Raji (cell line): ENCODE measurements around the gene CTH.

ENCODE experiments used
- POLR2A ChIP-seq: IDR thresholded peaks from 2 replicates; pipeline ENCODE4 v1.6.1; 2011; ENCODE audit warnings: low read depth, low read length, control low read depth; ENCODE audit not compliant: insufficient read depth

Gene CTH

GRCh38 chr1:70441392-70442035 lies 30.4 kb downstream of the CTH start:
- TF ChIP-seq POLR2A, result no peak

DNA sequence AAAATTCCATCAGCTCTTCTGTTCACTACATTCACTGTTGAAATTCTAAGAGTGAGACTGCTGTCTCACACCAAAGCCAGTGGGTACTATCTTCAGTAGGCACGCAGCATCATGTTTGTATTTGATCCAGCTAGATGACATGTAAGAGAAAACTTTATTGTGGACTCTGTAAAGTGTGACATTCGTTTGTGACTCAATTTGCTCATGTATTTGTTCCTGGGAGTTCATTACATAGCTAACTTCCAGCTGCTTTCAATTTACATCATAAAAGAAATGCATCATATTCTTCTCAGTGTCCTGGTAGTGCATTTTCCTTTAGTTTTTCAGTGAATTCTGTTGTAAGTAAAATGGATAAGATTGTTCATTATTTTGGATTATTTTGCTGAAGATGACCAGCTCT lies 31.4 kb downstream of the CTH start:
- no peak for TF ChIP-seq POLR2A

- no peak for TF ChIP-seq POLR2A
Measured at GRCh38 chr1:70443739-70444138, 32.7 kb downstream of the CTH start.

- TF ChIP-seq POLR2A, result no peak
Measured at GRCh38 chr1:70449049-70449448, 38.0 kb downstream of the CTH start.

- TF ChIP-seq POLR2A, result no peak
Measured at GRCh38 chr1:70455291-70455690, 44.2 kb downstream of the CTH start.

DNA sequence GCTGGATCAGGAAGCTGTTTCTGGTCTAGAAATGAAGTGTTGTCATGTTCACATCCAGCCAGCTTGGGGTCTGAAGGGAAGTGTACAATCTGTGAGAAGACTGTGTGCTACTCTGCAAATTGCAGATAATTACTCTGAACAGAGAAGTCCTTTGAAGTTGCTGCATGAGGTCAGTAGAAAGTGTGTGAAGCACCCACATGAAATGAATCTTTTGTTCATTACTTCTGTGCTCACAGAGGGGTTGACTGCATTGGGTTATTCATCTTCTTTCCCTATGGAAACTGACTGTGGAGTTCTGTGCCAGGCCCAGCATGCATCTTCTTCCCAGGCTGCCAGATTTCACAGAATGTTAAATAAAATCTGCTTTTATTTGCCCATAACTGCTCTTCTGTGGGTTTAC lies 47.1 kb downstream of the CTH start:
- no peak for TF ChIP-seq POLR2A

- no peak for TF ChIP-seq POLR2A
Measured at GRCh38 chr1:70459496-70460225, 48.6 kb downstream of the CTH start.

DNA sequence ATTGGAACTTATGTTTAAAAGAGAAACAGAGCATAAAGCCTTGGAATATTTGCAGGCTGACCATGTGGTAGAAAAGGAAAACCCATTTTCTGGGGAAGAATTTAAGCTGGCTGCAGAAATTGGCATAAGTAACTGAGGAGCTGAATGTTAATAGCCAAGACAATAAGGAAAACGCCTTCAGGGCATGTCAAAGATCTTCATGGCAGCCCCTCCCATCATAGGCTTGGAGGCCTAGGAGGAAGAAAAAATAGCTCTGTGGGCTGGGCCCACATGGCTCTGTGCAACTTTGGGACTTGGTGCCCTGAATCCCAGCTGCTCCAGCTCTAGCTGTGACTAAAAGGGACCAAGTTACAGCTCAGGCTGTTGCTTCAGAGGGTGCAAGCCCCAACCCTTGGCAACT lies 51.5 kb downstream of the CTH start:
- no peak for TF ChIP-seq POLR2A

DNA sequence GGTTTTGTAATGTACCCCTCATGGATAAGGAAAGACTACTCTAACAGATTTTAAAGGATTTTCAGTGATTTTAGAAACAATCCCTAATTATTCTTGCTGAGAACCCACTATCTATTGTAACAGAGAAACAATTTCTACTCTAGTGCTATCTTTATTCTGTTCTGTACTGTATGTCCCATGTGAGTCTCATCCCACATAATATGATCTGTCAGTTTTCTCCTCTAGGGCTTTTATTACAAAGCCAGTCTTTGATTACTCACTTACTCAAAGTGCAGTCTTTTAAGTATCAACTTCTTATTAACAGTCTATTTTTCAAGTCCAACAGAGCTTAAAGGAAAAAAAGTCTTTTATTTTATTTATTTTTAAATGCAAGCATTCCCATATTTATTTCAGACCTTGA lies 54.8 kb downstream of the CTH start:
- TF ChIP-seq POLR2A, result no peak

DNA sequence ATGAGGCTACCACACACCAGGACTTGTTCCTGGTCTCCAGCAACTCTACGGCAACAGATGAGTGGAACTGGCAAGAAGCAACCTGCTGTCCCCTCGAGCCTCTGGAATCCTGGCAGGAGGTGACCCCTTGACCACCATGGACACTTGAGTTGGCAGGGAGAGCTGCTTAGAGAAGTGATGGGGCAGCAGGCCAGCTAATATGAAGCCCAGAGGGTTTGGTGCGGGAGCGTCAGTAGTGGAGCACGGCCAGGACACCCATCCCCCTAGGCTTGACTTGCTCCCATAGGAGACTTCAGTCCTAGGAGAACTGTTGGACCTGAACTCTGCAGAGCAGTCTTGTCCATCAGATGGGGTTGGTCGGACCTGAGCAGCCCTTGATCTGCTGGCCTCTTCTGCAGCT lies 56.5 kb downstream of the CTH start:
- no peak for TF ChIP-seq POLR2A

DNA sequence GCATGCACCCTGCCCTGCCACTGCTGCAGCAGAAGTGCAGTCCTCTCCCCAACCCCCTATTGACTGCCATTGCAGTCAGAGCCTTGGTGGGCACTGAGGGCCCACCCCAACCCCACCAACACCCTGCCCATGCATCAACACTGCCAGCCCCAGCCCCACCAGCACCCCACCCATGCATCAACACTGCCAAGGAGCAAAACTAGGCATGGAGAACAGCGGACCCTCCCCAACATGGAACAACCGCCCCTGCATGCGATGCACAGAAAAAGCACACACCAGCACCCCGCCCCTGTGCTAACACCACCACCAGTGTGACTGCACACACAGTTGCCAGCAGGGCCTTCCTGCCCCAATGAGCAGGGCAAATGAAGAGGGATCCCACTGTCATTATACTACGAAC lies 57.1 kb downstream of the CTH start:
- no peak for TF ChIP-seq POLR2A

- TF ChIP-seq POLR2A, result no peak
Measured at GRCh38 chr1:70475023-70475422, 64.0 kb downstream of the CTH start.

DNA sequence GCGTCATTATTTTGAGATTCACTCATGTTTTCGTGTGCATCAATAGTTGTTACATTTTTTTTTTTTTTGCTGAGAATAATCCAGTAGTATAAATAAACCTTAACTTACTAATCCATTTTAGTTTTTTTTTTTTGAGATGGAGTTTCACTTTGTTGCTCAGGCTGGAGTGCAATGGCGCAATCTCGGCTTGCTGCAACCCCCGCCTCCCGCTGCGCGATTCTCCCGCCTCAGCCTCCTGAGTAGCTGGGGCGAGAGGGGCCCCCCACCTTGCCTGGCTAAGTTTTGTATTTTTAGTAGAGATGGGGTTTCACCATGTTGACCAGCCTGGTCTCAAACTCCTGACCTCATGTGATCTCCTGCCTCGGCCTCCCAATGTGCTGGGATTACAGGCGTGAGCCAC lies 66.0 kb downstream of the CTH start:
- TF ChIP-seq POLR2A, result no peak

DNA sequence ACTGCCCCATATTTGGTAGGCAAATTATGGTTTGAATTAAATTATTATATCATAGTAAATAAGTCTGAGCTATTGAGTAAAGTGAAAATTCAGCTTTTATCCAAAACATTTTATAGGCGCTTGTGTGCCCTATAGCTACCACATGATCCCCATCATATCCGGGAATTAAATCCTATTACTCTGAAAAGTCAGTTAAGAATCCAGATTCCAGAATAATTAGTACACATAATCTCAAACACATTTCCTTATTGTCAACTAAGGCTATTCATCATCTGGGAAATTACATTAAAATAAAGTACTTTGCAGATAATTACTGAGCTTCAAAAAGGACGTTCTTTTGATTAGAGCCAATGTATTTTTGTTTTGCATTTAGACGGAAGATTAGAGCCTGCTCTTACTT lies 72.3 kb downstream of the CTH start:
- no peak for TF ChIP-seq POLR2A

- no peak for TF ChIP-seq POLR2A
Measured at GRCh38 chr1:70485624-70486023, 74.6 kb downstream of the CTH start.

GRCh38 chr1:70486676-70487458 lies 75.8 kb downstream of the CTH start:
- TF ChIP-seq POLR2A, result no peak
